Mammary epithelial cell (primary cell): ENCODE results near the gene UBE2S.

Source experiments
- EZH2 ChIP-seq: IDR thresholded peaks from 2 replicates; pipeline ENCODE4 v1.6.1; 2012; ENCODE audit warnings: low read length, inconsistent platforms, borderline replicate concordance
- TF ChIP-seq, protein P1 (sequence below), 2 donors: IDR thresholded peaks in 1 of 2; conservative IDR thresholded peaks in 1 of 2; 2 replicates each; pipeline ENCODE4 v1.5.1; 2011 to 2012; ENCODE audit warnings: inconsistent platforms in 2 of 2, low read length in 2 of 2, mild to moderate bottlenecking in 2 of 2, control low read depth in 1 of 2, low read depth in 1 of 2; ENCODE audit not compliant: insufficient read depth in 1 of 2; ENCODE audit errors: extremely low read depth in 1 of 2

DNA sequence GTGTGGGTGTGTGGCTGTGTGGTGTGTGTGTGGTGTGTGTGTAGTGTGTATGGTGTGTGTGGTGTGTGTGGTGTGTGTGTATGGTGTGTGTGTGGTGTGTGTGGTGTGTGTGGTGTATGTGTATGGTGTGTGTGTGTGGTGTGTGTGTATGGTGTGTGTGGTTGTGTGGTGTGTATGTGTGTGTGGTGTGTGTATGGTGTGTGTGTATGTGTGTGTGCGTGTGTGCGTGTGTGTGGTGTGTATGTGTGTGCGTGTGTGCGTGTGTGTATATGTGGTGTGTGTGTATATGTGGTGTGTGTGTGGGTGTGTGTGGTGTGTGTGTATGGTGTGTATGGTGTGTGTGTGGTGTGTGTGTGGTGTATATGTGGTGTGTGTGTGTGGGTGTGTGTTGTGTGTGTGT, 27.4 kb upstream of the UBE2S start:
- TF ChIP-seq, protein P1, sequence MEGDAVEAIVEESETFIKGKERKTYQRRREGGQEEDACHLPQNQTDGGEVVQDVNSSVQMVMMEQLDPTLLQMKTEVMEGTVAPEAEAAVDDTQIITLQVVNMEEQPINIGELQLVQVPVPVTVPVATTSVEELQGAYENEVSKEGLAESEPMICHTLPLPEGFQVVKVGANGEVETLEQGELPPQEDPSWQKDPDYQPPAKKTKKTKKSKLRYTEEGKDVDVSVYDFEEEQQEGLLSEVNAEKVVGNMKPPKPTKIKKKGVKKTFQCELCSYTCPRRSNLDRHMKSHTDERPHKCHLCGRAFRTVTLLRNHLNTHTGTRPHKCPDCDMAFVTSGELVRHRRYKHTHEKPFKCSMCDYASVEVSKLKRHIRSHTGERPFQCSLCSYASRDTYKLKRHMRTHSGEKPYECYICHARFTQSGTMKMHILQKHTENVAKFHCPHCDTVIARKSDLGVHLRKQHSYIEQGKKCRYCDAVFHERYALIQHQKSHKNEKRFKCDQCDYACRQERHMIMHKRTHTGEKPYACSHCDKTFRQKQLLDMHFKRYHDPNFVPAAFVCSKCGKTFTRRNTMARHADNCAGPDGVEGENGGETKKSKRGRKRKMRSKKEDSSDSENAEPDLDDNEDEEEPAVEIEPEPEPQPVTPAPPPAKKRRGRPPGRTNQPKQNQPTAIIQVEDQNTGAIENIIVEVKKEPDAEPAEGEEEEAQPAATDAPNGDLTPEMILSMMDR (conservative IDR thresholded peaks at IDR 0.05 in 1 of 2, IDR thresholded peaks at IDR 0.05 in 1 of 2; ENCODE audit: extremely low read depth in 1 of 2, insufficient read depth in 1 of 2, low read depth in 1 of 2, low read length in 2 of 2): no peak
- no peak for TF ChIP-seq EZH2
